RPMI8226 (cell line): ENCODE results near the gene METTL22.

Experiments used
- DNase-seq: peaks from one replicate; pipeline ENCODE4 v3.0.0-alpha.2; 2015

METTL22 gene

DNA sequence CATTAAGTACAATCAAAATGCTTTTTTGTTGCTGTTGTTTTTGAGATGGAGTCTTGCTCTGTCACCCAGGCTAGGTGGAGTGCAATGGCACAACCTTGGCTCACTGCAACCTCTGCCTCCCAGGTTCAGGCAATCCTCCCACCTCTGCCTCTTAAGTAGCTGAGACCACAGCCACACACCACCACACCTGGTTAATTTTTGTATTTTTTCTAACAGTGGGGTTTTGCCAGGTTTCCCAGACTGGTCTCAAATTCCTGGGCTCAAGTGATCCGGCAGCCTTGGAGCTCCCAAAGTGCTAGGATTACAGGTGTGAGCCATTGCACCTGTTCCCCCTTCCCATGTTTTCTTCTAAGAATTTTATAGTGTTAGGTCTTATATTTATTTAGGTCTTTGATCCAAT, 48.0 kb downstream of the METTL22 start:
- no peak for DNase-seq

DNA sequence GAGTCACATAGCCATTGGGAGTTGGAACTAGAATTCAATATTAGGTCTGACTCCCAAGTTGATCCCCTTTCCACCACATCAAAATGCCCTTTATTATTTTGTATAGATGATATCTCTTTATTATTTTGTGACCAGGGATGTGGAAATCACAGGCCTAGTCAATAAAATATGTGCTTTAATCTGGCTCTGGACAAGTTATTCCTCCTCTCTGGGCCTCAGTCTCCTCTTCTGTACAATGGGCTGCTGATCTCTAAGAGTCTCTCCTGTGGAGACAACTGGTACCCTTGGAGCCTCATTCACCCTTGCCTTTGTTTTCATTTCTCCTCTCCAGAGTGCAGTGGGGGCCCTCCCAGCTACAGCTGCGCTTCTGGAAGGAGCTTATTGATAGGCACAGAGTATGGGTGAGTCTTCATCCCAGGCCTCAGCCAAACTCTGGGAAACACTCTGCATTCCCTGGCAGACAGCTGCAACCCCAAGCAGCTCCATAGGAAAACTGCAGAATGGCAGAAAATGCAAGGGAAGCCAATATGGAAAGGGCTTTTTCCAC, 48.6 kb downstream of the METTL22 start:
- DNase-seq: no peak

DNA sequence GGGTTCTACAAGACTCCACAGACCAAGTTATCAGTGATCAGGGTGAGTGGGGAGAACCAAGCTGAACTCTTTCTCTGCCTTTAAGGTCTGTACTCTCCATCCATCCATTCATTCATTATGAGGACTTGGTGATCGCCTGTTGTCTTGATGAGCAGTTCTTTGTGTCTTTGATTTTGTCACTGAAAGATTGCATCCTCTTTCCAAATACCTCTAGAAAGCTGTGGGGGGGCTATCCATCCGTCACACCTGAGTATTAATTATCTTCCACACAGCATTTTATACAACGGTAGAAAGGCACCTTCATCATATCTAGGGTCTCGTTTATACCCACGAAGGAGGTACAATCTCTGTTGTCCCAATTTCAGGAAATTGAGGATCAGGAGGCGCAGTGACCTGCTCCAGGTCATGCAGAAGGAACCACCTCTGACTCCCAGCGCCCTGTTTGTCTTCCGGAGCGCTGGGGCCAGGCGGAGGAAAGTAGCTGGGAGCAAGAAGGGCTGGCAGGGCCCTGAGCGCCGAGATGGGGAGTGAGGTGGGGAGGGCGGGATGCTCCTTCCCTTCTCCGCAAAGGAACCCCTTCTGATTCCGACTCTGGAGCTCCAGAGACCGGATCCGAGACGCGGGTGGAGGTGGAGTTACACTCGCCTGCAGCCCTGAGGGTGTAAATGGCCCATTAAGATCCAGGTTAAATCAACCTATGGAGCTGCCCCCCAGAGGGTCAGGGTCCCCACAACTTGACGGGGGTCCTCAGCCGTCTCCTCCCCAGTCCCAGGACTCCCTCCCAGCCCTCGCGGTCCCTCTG, 52.3 kb downstream of the METTL22 start:
- DNase-seq: no peak

DNA sequence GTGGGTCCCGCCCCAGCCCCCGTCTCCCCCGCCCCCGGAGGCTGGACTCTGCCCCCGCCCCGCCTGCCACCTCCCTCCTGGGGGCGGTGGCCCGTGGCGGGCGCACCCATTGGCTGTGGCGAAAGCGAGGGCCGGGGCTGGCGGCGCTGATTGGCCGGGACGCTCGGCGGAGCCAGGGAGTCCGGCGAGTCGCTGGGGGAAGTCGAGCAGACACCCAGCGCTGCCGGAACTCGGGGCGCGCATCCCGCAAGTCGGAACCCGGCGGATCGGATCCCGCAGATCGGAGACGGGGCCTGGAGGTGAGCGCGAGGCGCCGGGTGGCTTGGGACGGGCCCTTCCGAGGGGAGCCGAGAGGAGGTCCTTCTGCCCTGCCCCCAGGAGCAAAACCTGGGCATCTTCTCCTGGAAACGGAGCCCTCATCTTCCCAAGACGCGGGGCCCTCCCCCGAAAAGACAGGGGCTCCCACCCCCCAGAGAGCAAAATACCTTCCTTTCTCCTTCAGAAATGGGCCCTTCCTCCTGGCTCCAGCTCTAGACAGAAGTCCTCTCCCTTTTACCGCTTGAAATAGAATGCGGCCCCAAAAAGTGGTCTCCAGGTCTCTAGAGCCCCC, 53.0 kb downstream of the METTL22 start, which contains the start of gene ABAT:
ABAT (plus strand) TSS at position 205 of the 610 bp plus-strand sequence. CDS start 61,123 bp downstream, outside the sequence.
- peak; percentile 93 for DNase-seq

DNA sequence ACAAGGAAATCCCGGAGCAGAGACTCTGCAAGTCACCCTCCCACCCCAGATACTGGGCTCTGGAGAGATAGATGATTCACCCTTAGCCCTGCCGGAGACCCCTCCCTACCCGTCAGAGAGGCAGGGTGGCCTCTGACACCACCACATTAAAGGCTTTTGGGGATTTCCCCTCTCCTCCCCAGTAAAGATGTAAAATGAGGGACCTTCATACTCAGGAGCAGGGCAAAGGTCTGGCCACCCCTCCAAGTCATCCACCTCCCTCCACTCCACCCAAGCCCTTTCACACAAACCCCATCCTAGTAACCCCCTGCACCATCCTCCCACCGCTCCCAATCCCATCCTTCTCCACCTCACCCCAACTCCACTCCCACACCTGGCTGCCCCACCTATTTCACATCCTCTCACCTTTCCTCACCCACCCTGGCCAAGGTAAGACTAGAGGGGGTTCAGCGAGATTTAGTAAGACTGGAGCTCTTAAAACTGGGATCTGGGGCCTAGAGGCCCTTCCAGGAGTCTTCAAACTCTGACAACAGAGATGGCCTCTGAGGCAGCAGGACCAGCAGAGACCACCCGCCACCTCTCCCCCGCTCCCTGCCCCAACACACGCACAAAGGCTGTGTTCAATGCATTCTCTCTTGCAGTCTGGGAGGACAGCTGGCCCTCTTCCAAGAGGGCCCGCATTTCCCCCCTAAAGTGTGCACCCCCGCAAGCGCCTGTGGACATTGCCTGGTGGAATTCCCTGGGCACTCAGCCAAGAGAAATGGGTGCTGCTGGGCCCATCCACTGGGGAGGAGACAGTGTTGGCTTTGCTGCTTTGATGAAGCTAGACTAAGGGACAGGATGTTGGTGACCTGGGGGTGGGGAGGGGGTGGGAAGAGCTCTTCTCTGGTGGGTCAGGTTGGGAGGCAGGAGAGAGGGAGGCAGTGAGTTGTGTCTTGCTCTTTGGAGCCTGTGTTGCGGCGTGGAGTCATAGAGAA, 54.0 kb downstream of the METTL22 start:
- DNase-seq: no peak

DNA sequence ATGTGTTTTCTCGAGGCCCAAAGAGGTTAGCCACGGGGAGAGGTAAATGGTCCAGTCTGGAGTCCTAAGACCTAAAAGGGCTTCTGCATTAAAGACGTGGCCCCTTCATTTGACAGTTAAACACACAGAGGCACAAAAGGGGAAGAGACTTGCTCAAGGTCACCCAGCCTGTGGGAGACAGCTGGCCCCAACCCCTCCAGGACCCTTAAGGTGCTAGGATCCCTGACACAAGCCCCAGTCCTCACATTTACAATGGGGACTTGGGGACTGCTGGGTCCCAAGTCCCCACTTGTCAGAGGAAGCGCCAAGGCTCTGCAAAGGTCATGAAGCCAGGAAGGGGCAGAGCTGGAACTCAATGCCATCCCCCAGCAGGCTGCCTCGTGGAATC, 54.7 kb downstream of the METTL22 start:
- no peak for DNase-seq

DNA sequence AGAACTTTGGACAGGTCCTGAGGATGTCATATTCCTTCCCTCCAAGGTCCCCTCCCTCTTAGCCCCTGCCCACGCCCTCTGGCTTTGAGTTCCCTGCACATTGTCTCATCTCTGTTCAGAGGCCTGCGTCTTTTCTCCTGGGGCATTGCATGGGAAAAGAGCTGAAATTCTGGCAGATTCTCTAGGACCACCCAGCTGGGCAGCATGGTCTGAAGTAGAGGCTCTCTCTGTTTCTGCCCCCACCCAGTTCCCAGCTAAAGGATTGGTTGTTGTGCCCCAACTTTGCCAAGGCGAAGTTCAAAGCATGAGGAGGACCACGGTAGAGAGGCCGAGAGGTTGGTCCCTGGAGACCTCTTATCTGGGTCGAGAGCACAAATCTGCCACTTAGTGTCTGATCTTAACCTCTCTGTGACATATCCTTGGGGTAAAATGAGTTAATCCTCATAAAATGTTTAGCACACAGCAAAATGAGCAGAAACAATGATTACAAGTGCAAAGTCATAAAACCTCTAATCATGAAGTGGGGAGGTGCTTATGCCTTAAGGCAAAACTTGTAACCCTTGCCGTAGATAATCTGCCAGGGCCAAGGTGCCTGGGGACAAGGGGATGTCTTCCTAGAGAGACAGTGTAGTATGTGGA, 55.4 kb downstream of the METTL22 start:
- DNase-seq: no peak

DNA sequence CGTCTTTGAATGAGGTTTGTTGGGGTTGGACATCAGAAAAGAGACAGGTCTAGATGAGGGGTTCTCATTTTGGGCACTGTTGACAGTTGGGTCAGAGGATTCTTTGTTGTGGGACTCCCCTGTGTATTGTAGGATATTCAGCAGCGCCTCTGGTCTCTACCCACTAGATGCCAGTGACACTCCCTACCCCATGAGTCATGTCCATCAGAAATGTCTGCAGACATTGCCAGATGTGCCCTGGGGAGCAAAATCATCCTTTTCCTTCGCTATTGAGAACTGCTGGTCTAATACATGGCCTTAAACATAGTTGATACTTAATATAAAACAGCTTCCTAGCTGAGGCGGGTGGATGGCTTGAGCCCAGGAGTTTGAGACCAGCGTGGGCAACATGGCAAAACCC, 56.0 kb downstream of the METTL22 start:
- DNase-seq: no peak

DNA sequence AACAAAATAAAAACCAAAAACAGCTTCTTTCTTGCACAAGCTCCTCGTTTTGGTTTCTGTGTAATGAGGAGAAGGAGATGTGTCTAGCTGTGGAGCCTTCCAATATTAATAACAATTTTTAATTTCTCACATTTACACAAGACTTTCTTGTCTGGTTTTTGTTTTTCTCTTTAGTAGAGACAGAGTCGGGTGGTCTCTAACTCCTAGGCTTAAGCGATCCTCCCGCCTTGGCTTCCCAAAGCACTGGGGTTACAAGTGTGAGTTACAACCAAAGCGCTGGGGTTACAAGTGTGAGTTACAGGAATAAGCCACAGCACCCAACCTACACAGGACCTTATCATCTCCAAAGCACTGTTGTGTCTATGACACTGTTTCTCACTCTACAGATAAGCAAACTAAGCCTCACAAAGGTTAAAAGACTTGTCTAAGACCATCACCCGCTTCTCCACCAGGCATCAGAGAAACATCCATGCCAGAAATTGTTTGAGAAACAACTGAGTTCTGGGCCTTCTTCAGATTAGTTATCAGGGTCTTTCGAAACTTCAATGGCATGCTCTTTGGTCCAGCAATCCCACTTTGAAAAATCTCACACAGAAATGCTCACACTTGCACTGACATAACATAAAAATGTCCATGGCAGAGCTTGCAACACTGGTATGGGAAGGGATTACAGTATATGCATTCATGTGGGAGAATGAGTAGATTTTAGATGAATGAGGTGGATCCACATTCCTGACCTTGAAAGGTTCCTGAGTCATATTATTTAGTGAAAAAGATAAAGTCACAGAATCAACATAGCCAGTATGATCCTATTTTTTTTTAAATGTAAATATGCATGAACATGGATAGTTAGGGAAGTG, 56.8 kb downstream of the METTL22 start:
- DNase-seq: no peak

DNA sequence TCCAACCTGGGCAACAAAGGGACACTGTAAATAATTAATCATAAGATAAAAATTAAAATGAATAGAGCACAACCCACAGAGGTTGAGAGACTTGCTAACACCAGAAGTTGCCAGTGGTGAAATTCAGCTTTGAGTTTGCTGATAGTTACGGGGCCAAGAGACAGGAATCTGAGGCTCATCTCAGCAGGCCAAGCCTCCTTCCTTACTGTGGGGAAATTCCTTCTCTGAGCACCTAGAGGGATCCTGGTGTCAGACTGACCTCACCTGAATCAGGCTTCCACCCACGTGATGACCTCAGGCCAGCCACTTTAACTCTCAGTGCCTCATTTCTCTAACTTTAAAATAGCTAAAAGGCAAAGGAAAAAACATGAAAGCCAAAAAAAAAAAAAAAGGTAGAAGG, 57.7 kb downstream of the METTL22 start:
- DNase-seq: no peak

DNA sequence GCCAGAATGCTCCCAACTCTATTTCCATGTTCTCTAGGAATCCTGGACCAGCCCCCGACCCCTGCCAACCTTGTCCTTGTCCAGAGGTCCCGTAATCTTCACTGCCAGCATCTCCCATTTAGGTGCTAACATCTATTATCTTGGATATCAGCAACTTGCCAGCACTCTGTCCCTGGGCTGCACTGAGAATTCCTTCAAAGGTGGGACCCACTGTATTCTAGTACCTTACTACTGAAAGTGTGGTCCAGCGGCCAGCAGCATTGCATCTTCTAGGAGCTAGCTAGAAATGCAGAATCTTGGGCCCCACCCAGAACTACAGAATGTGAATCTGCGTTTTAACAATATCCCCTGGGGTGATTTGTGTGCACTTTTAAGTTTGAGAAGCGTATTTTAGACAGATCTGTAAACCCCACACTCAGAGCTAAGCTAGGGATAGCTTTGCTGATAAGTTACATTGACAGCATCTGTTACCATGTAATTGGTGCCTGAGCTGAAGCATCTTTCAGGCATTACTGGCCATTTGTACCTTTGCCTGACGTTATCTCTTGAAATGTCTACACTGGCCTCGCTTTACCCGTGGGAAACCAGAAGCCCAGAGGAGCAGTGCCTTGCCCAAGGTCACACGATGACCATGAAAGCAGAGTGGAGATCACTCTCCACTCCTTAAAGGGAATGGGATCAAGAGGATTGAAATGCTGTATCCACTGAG, 61.2 kb downstream of the METTL22 start:
- DNase-seq: no peak

DNA sequence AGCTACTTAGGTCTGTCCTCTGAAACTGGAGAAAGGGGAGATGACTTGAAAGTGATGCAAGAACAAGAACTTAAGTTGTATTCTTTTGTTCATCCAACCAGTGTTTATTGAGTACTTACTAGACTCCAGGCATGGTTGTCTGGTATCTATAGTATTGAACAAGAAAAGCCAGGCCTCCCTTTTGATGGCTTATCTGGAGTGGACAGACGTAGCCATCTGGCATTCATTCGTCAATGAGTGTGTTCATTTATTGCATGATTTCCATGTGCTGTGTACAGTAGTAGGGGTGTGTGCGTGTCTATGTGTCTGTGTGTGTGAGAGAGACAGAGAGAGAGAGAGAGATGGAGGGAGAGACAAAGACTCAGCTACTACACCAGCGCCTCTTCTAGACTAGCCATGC, 62.1 kb downstream of the METTL22 start:
- no peak for DNase-seq

DNA sequence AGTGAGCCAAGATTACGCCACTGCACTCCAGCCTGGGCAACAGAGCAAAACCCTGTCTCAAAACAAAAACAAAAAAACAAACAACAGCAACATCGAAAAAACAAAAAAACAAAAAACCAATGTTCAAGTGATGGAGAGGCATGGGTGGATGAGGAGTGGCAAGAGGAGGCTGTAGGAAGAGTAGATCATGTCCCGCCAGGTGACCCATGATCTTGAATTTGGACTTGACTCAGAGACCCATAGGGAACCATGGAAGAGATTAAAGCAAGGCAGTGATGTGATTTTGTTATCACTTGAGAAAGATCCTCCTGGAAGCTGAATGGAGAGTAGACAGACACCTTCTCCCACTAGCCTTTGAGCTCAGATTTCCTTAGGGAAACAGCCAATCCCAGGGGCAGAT, 64.1 kb downstream of the METTL22 start:
- DNase-seq: no peak

DNA sequence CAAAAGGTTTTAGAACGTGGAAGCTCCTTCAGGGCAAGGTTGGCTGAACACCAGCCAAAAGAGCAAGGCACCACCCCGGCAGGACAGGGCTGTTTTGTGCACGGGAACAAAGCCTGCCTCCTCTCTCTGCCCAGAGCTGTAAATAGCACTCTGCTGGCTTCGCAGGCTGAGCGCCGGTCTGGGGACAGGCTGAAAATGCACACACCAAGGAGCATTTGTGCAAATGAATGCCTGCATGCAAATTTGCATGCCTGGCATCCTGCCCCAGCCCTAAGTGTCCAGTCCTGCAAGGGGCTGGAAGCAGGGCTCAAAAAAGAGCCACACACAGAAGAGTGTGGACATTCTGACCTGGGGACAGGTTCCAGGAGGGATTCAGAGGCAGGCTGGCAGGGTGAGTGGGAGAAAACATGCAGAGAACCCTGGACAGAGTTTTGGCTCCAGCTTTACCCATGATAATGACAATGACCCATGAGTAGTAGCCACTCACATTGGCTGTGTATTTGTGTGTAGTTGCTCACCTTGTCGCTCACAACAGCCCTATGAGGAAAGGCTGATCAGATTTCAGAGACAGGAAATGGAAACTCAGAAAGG, 64.6 kb downstream of the METTL22 start:
- peak; percentile 45 for DNase-seq

DNA sequence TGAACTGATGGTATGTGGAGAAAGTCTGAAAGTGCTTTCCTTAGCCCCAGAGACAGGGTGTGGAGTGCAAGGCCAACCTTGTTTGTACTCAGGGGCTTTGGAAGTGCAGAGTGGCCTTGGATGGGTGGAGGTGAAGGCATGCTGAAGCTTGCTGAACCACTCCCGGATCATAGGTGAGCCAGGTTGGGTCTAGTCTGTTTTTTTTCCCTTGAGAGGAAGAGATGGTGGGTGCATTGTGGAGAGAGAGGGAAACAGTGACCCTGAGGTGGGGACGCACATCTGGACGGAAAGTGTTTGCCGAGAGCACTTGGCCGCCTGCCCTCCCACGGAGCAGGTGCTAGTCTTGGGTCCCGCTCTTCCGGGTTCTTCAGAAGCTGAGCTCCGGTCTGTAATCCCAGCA, 65.4 kb downstream of the METTL22 start:
- peak; percentile 46 for DNase-seq

DNA sequence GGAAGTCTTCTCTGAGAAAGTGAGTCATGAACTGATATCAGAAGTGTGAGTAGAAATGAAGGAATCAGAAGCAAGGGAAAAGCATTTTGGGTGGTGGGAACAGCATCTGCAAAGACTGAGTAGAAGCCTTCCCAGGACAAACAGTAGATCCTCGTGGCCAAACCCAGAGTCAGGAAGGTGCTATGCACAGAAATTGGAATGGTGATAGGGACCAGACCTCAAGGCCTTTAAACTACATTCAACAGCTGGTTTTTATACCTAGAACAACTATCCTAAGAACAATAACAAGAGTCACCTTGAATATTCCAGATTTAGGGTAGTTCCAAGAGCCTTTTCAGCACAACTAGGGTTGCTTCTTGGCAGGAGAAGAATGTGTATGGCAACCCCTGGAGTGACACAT, 68.2 kb downstream of the METTL22 start:
- no peak for DNase-seq

DNA sequence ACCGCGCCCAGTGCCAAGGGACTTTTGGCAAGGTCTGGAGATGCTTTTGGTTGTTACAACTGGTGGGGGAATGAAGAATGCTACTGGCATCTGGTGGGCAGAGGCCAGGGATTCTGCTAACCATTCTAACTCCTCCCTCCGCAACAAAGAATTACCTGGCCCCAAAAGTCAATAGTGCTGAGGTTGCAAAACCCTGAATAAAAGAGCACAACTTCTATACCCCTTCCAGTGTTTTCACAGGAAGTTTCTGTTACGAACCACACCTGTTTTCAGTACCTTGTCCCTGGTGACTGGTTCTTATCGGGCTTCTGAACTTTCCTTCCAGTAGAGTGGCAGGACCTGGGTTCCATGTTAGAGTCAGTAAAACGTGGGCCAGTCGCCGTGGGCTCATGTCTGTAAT, 70.2 kb downstream of the METTL22 start:
- DNase-seq: no peak

DNA sequence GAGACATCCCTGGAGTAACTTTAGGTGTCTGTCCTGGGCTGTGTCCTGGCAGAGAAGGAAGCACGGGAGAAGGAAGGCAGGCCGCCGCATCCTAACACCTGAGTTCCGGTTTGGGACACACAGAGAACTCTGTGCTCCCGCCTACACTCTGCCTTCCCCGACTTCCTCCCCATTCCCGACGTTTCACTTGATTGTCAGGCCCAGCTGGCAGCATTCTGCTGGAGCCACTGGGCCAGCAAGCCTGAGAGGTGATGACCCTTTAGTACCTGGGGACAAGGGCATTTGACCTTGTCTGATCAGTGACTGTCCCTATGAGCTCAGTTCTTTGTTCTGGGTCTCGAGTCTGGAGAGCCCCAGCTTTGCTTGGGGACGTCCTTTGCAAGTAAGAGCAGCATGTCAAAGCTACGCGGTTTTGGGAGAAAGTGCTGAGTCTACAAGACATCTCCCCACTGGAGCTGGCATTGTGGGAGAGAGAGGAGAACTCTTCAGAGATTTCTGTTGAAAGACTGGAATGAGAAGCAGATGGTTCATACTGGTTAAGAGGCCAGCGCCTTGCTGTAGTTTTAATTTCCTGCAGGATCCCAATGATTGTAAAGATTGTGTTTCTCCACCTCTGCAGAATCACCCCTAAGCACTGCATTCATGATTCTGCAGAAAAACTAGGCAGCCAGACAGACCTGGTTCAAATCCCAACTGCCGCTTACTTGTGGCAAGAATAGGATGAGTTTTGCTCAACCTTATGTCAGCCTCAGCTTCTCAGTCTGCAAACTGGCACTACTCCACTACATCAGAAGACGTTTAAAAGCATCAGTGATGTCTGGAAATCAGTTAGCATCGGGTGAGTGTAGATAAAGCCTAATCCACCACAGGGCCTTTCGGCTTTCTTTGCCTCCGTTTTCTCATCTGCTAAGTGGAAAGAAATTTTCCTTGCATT, 73.6 kb downstream of the METTL22 start:
- peak; percentile 47 for DNase-seq

DNA sequence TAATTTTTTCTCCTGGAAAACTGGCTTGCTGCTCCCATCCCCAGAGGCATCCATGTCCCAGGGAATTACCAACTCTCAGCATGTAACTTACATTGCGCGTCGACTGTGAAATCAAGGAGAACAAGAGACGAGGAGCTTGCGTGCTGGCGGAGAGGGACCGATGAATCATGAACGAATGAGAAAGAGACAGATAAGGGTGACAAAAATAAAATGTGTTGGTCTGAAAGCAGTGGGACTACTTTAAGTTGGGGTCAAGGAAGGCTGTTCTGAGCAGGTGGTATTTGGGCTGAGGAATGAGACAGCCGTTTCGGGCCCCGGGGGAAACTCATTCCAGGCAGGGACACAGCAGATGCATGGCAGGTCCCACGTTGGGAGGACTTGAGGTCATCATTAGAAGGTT, 75.4 kb downstream of the METTL22 start:
- DNase-seq: no peak
